HEK293 (cell line): Measurements from ENCODE around the gene ZNF117.

Source experiments
- CTCF ChIP-seq: fragments of 450-650 bp; formaldehyde crosslinking; IDR thresholded peaks from 2 replicates; pipeline ENCODE4 v1.5.1; 2016; ENCODE audit warnings: missing biosample characterization, missing genetic modification characterization
- PRDM4 ChIP-seq: fragments of 450-650 bp; formaldehyde crosslinking; IDR thresholded peaks from 2 replicates; pipeline ENCODE4 v1.5.1; 2017; ENCODE audit warnings: missing biosample characterization, missing genetic modification characterization
- YY1 ChIP-seq: fragments of 450-650 bp; formaldehyde crosslinking; IDR thresholded peaks from 2 replicates; pipeline ENCODE4 v1.5.1; 2018; ENCODE audit warnings: missing biosample characterization, missing genetic modification characterization
- ZBTB7A ChIP-seq: fragments of 450-650 bp; formaldehyde crosslinking; IDR thresholded peaks from 2 replicates; pipeline ENCODE4 v1.5.1; 2016; ENCODE audit warnings: low read depth, missing biosample characterization, missing genetic modification characterization
- ZBTB8A ChIP-seq: fragments of 450-650 bp; formaldehyde crosslinking; IDR thresholded peaks from 2 replicates; pipeline ENCODE4 v1.5.1; 2016; ENCODE audit warnings: missing biosample characterization, missing genetic modification characterization
- ZFP69B ChIP-seq: fragments of 450-650 bp; formaldehyde crosslinking; IDR thresholded peaks from 2 replicates; pipeline ENCODE4 v1.5.1; 2016; ENCODE audit warnings: missing biosample characterization, missing genetic modification characterization
- ZNF140 ChIP-seq: fragments of 450-650 bp; formaldehyde crosslinking; IDR thresholded peaks from 2 replicates; pipeline ENCODE4 v1.5.1; 2016; ENCODE audit warnings: missing biosample characterization, missing genetic modification characterization
- ZNF24 ChIP-seq: fragments of 450-650 bp; formaldehyde crosslinking; IDR thresholded peaks from 2 replicates; pipeline ENCODE4 v1.5.1; 2016; ENCODE audit warnings: missing biosample characterization, missing genetic modification characterization
- ZNF274 ChIP-seq, 2 experiments: fragments of 200-500 bp in 1 of 2; fragments of 450-650 bp in 1 of 2; sonication (Bioruptor generic) in 1 of 2; formaldehyde crosslinking in 1 of 2; IDR thresholded peaks; 2 replicates each; pipeline versions ENCODE4 v1.5.1 to v1.6.1; 2014 to 2016; ENCODE audit warnings: borderline replicate concordance in 1 of 2, inconsistent platforms in 1 of 2, low read length in 1 of 2, missing biosample characterization in 1 of 2, missing genetic modification characterization in 1 of 2
- ZNF324 ChIP-seq: fragments of 450-650 bp; formaldehyde crosslinking; IDR thresholded peaks from 2 replicates; pipeline ENCODE4 v1.5.1; 2016; ENCODE audit warnings: missing biosample characterization, missing genetic modification characterization
- ZNF600 ChIP-seq: fragments of 450-650 bp; formaldehyde crosslinking; IDR thresholded peaks from 2 replicates; pipeline ENCODE4 v1.5.1; 2016; ENCODE audit warnings: missing biosample characterization, missing genetic modification characterization
- ZNF629 ChIP-seq: fragments of 450-650 bp; formaldehyde crosslinking; IDR thresholded peaks from 2 replicates; pipeline ENCODE4 v1.5.1; 2017; ENCODE audit warnings: missing biosample characterization, missing genetic modification characterization
- ZNF707 ChIP-seq: fragments of 450-650 bp; formaldehyde crosslinking; IDR thresholded peaks from 2 replicates; pipeline ENCODE4 v1.5.1; 2016; ENCODE audit warnings: missing biosample characterization, missing genetic modification characterization
- ZSCAN18 ChIP-seq: fragments of 450-650 bp; formaldehyde crosslinking; IDR thresholded peaks from 2 replicates; pipeline ENCODE4 v1.5.1; 2016; ENCODE audit warnings: missing biosample characterization, missing genetic modification characterization

- TF ChIP-seq ZNF274 (IDR thresholded peaks at IDR 0.05; ENCODE audit: low read length) (no peak), ZNF274 (tag by site-specific recombination; IDR thresholded peaks at IDR 0.05; ENCODE audit: borderline replicate concordance) (no peak), ZNF324 (tag by site-specific recombination) (no peak), CTCF (tag by site-specific recombination) (no peak), ZBTB7A (no peak), ZNF140 (no peak), YY1 (no peak), ZNF24 (tag by site-specific recombination) (no peak), ZNF707 (tag by site-specific recombination) (no peak), PRDM4 (tag by site-specific recombination) (no peak), ZNF629 (tag by site-specific recombination) (no peak), ZBTB8A (no peak), ZSCAN18 (no peak), ZNF600 (tag by site-specific recombination) (no peak), ZFP69B (tag by site-specific recombination) (no peak)
Observed at GRCh38 chr7:64965594-64965993, 25.2 kb downstream of the ZNF117 start.
